OCI-LY7 (cell line): ENCODE data around the gene CPD. TPM values are rescaled to one million over a fixed set of nuclear protein-coding genes. Genes with fewer than 3 reads are reported as not detected.
"Not testable (repeated sequence)": the region's sequence is repeated elsewhere in the genome, so short reads cannot be mapped to it uniquely, and the experiment has no call there.

Source experiments
- BruUV-seq: library from RNA; stranded (reverse); fragments of 400-500 nt; replicated peaks from 2 replicates; lab custom pipeline; 2021; lab: Mats Ljungman, UMichigan
- CTCF ChIA-PET: fragments of 300-600 bp; sonication (Branson Sonifier 250); formaldehyde crosslinking; loops from one replicate; lab custom pipeline; 2022; ENCODE audit warnings: antibody characterized with exemption; ENCODE audit not compliant: unreplicated experiment; lab: Charles Lee
- POLR2A ChIA-PET: fragments of 300-600 bp; sonication (Branson Sonifier 250); formaldehyde crosslinking; loops from one replicate; lab custom pipeline; 2022; ENCODE audit warnings: antibody characterized with exemption; lab: Charles Lee
- DNase-seq: peaks from one replicate; pipeline ENCODE4 v3.0.0-alpha.2; 2015; ENCODE audit warnings: low spot score
- H2AFZ ChIP-seq: fragments of 200-600 bp; sonication (generic), shearing (Covaris generic); 2 replicates; pipeline ENCODE4 v1.6.1; 2014; ENCODE audit warnings: mild to moderate bottlenecking, antibody characterized with exemption, low read length, moderate library complexity
- H3K27ac ChIP-seq: fragments of 200-600 bp; sonication (generic); 2 replicates; pipeline ENCODE4 v1.5.1; 2014; ENCODE audit warnings: mixed run types, low read depth, mild to moderate bottlenecking, moderate library complexity, low read length, inconsistent platforms; ENCODE audit not compliant: poor library complexity, severe bottlenecking
- H3K36me3 ChIP-seq: fragments of 200-600 bp; sonication (generic); 2 replicates; pipeline ENCODE4 v1.6.1; 2014; ENCODE audit warnings: mild to moderate bottlenecking, antibody characterized with exemption, low read length, moderate library complexity, mixed read lengths; ENCODE audit not compliant: insufficient read depth
- H3K4me1 ChIP-seq: fragments of 200-600 bp; sonication (generic); 2 replicates; pipeline ENCODE4 v1.5.1; 2014; ENCODE audit warnings: mild to moderate bottlenecking, low read length; ENCODE audit not compliant: insufficient read depth, poor library complexity, severe bottlenecking
- H3K4me2 ChIP-seq: fragments of 200-600 bp; sonication (generic); 2 replicates; pipeline ENCODE4 v1.6.1; 2014; ENCODE audit warnings: mild to moderate bottlenecking, low read length
- H3K4me3 ChIP-seq: fragments of 200-600 bp; sonication (generic); 2 replicates; pipeline ENCODE4 v1.5.1; 2014; ENCODE audit warnings: mild to moderate bottlenecking, low read depth, low read length; ENCODE audit not compliant: poor library complexity, severe bottlenecking
- H3K79me2 ChIP-seq: fragments of 200-600 bp; sonication (generic); 2 replicates; pipeline ENCODE4 v1.6.1; 2016; ENCODE audit warnings: low read depth, mild to moderate bottlenecking, low read length, moderate library complexity, mixed read lengths; ENCODE audit not compliant: insufficient read depth
- H3K9me2 ChIP-seq: fragments of 200-600 bp; sonication (generic); 2 replicates; pipeline ENCODE4 v1.6.1; 2016; ENCODE audit warnings: mild to moderate bottlenecking, low read length, mixed read lengths; ENCODE audit not compliant: insufficient read depth
- H3K9me3 ChIP-seq: fragments of 200-600 bp; sonication (generic); 2 replicates; pipeline ENCODE4 v1.6.1; 2014; ENCODE audit warnings: mild to moderate bottlenecking, mixed run types, low read length, mixed read lengths
- H4K20me1 ChIP-seq: fragments of 200-600 bp; sonication (generic); 2 replicates; pipeline ENCODE4 v1.6.1; 2014; ENCODE audit warnings: mild to moderate bottlenecking, antibody characterized with exemption, low read length, moderate library complexity, mixed read lengths; ENCODE audit not compliant: insufficient read depth
- CTCF ChIP-seq: fragments of 200-600 bp; sonication (generic); conservative IDR thresholded peaks from 2 replicates; pipeline ENCODE4 v1.5.1; 2014; ENCODE audit warnings: mild to moderate bottlenecking, antibody characterized with exemption, low read length, moderate library complexity, mixed read lengths
- EZH2phosphoT487 ChIP-seq: fragments of 200-600 bp; sonication (generic); IDR thresholded peaks from 2 replicates; pipeline ENCODE4 v1.6.1; 2018; ENCODE audit warnings: low read depth, borderline replicate concordance, mild to moderate bottlenecking, mixed run types, antibody characterized with exemption, low read length, moderate library complexity, mixed read lengths
- intact Hi-C: fragments of 100-400 bp; cut with micrococcal nuclease; formaldehyde crosslinking; loops from one replicate; pipeline ENCODE4 v1.10.0; 2022; ENCODE audit not compliant: unreplicated experiment
- total RNA-seq, 2 experiments: library from RNA; depleted of rRNA in 1 of 2; stranded (reverse); fragments of >200 nt in 1 of 2; shearing (Covaris generic) in 1 of 2; gene quantifications; 2 replicates each; pipeline ENCODE4 v1.2.3, GENCODE V29; 2014 to 2022

The CPD gene
- total RNA-seq, 2 experiments from 2014 or later = 16.4 to 24.0 TPM

- Histone ChIP-seq H3K36me3 (peaks cover 12% of the 10 kb centered on the region; the same call in 1 of the 2 replicates), H3K4me1 (no peaks in the 10 kb centered on the region), H3K9me2 (no peaks in the 10 kb centered on the region), H4K20me1 (no peaks in the 10 kb centered on the region), H3K79me2 (no peaks in the 10 kb centered on the region), H3K9me3 (no peaks in the 10 kb centered on the region), H3K27ac (no peak overlapping the region), H3K4me2 (no peak overlapping the region), H2AFZ (no peak overlapping the region), H3K4me3 (no peak overlapping the region)
- intact Hi-C loops = no loop called here
- no TSS peak for BruUV-seq
- CTCF ChIA-PET = no interaction called here
- TF ChIP-seq CTCF = no peak
- TF ChIP-seq EZH2phosphoT487 = no peak
- POLR2A ChIA-PET = no interaction called here
- no peak for DNase-seq
Observed at GRCh38 chr17:30436729-30437128, 58.0 kb downstream of the CPD start.

DNA sequence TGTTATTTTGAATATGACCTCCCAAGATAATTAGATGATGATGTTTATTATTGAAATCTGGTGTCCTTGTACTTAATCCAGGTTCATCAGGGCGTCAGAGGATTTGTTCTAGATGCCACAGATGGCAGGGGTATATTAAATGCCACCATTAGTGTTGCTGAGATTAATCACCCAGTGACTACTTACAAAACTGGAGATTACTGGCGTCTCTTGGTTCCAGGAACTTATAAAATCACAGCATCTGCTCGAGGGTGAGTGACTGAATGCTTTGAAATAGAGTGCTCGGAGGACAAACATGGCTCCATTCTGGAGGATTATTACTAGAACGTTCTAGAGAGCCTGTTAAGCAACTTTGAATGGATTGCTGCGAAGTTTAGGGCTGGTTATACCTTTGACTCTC, 65.0 kb downstream of the CPD start:
- intact Hi-C loops = no loop called here

DNA sequence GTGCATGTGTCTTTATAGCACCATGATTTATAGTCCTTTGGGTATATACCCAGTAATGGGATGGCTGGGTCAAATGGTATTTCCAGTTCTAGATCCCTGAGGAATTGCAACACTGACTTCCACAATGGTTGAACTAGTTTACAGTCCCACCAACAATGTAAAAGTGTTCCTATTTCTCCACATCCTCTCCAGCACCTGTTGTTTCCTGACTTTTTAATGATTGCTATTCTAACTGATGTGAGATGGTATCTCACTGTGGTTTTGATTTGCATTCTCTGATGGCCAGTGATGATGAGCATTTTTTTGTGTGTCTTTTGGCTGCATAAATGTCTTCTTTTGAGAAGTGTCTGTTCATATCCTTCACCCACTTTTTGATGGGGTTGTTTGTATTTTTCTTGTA, 67.9 kb downstream of the CPD start:
- H3K27ac ChIP-seq, H3K79me2 ChIP-seq, H3K4me1 ChIP-seq, CTCF ChIA-PET, H3K4me2 ChIP-seq, intact Hi-C loops, BruUV-seq, POLR2A ChIA-PET, H3K9me2 ChIP-seq, H2AFZ ChIP-seq, H3K9me3 ChIP-seq, H4K20me1 ChIP-seq, DNase-seq, H3K4me3 ChIP-seq: not testable (repeated sequence)
- peaks cover 13% of the 10 kb centered on the region; the same call in 1 of the 2 replicates for H3K36me3 ChIP-seq

More for the DNA sequence above, 65.0 kb downstream of the CPD start:
- no peak for DNase-seq
- ChIA-PET POLR2A (no interaction called here), CTCF (no interaction called here)
- BruUV-seq = no TSS peak
- Histone ChIP-seq H3K4me2 (no peak overlapping the region), H3K4me3 (no peak overlapping the region), H3K79me2 (no peaks in the 10 kb centered on the region), H4K20me1 (no peaks in the 10 kb centered on the region), H2AFZ (no peak overlapping the region), H3K36me3 (peaks cover 7% of the 10 kb centered on the region; the same call in 1 of the 2 replicates), H3K9me3 (no peaks in the 10 kb centered on the region), H3K27ac (no peak overlapping the region), H3K9me2 (no peaks in the 10 kb centered on the region), H3K4me1 (no peaks in the 10 kb centered on the region)
- TF ChIP-seq EZH2phosphoT487 (no peak), CTCF (no peak)
